Heart left ventricle (tissue), 13 donors: ENCODE data around the gene RBPJL.

ENCODE experiments used
- CTCF ChIP-seq, 12 donors: fragments of 200-600 bp; sonication (generic) in 4 of 12; IDR thresholded peaks; one replicate each; pipeline versions ENCODE4 v1.5.0 to v1.8.0; 2018 to 2022; ENCODE audit warnings: antibody characterized with exemption in 12 of 12, mild to moderate bottlenecking in 5 of 12
- POLR2A ChIP-seq, 2 donors: fragments of 450-650 bp; IDR thresholded peaks; one replicate each; pipeline ENCODE4 v1.6.1; 2017; ENCODE audit warnings: antibody characterized with exemption in 2 of 2, mild to moderate bottlenecking in 2 of 2, moderate library complexity in 2 of 2
- donor health status: ischemic (EF 13 %, LVEDD 7.1; RV severe dilation, severe dysfunction).
- donor health status: DM: no; HTN: yes; CAD: no.
- donor health status: DM: no; HTN: no; CAD: no.
- donor health status: ischemic (EF 25% LVEDD 6.9; RV normal size, moderate dysfunction).
- donor health status: ischemic (EF 25% LVEDD 5.7; RV mildly dilated, moderate dysfunction).
- donor health status: ischemic (EF 35%, LVEDD 5.7; RV mildly dilated, moderate dysfunction).
- donor health status: nonischemic (EF 11% LVEDD 7.7; RV severe dilation, severe dysfunction).
- donor health status: DM: yes; HTN: yes; CAD: no.
- donor health status: PGD.
- donor health status: ischemic (EF 29% LVEDD 5.4; RV normal size, mild dysfunction).
- donor health status: nonischemic (EF 23%, LVEDD 6.1; RV moderate dilation, normal function).

GRCh38 chr20:45347936-45348778, 41.5 kb downstream of the RBPJL start, which contains the start of gene SDC4:
- TF ChIP-seq CTCF (IDR thresholded peaks at IDR 0.05) (no peak), POLR2A (IDR thresholded peaks at IDR 0.05) (peak; percentile 86 to 98)
